Astrocyte (in vitro differentiated cells and primary cell): ENCODE measurements around the gene LINS1.

Source experiments
- CTCF ChIP-seq: IDR thresholded peaks from 2 replicates; pipeline ENCODE4 v1.5.1; 2011; ENCODE audit warnings: low read depth, mild to moderate bottlenecking, inconsistent platforms, low read length, moderate library complexity; ENCODE audit not compliant: insufficient read depth
- EZH2 ChIP-seq: IDR thresholded peaks from 2 replicates; pipeline ENCODE4 v1.6.1; 2012; ENCODE audit warnings: mild to moderate bottlenecking, low read length, inconsistent platforms; ENCODE audit not compliant: insufficient read depth

- TF ChIP-seq CTCF: no peak
- no peak for TF ChIP-seq EZH2
Measured at GRCh38 chr15:100569391-100569790, 32.6 kb downstream of the LINS1 start.
